Measurements from ENCODE around the gene TANC1.
A peak's percentile ranks its signal among the peaks of the same experiment; 100 is the strongest.

DNA sequence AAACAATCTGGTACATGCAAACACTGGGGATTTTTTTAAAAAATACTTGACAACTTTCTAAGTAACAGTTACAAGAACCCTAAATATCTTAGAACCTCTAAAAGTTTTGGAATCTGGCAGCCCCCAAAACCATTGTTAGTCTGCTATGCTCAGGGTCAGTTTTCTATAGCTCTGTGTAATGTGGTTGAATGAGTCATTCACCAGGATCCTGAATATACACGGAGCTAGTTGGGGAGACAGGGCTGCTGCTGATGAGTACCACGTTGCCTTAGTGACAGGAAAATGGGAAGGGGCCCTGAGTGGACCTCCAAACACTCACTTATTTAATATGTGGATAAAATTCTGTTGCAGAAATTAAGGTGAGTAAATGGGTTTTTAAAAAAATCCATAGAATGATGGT, 36.9 kb upstream of the TANC1 start:
- no peak for TF ChIP-seq CTCF (IDR thresholded peaks at IDR 0.05; ENCODE audit: extremely low read depth in 1 of 2, insufficient read depth in 1 of 2, low read depth in 1 of 2, low read length in 2 of 2)
- no peak for TF ChIP-seq POLR2A (IDR thresholded peaks at IDR 0.05; ENCODE audit: low read depth, low read length)
- peak; percentile 91 for TF ChIP-seq FOS (IDR thresholded peaks at IDR 0.05; ENCODE audit: borderline replicate concordance, insufficient read depth, low read length)
- TF ChIP-seq POLR2AphosphoS5 (IDR thresholded peaks at IDR 0.05; ENCODE audit: insufficient read depth, low read depth, low read length): no peak
- peak; percentile 80 for TF ChIP-seq JUN (IDR thresholded peaks at IDR 0.05; ENCODE audit: borderline replicate concordance, insufficient read depth, insufficient read length, low read depth)
- TF ChIP-seq, protein P1, sequence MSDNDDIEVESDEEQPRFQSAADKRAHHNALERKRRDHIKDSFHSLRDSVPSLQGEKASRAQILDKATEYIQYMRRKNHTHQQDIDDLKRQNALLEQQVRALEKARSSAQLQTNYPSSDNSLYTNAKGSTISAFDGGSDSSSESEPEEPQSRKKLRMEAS (IDR thresholded peaks at IDR 0.05; ENCODE audit: insufficient read depth, insufficient read length): no peak
- no peak for TF ChIP-seq EZH2 (IDR thresholded peaks at IDR 0.05; ENCODE audit: borderline replicate concordance, low read depth, low read length, severe bottlenecking)
